ENCODE data around the gene LMX1B. TPM values are rescaled to one million over a fixed set of nuclear protein-coding genes. Genes with fewer than 3 reads are reported as not detected.

LMX1B gene
- total and polyA plus RNA-seq, 2 donors (not counting 1 experiment from before 2014, with no cell fraction given) = not detected

DNA sequence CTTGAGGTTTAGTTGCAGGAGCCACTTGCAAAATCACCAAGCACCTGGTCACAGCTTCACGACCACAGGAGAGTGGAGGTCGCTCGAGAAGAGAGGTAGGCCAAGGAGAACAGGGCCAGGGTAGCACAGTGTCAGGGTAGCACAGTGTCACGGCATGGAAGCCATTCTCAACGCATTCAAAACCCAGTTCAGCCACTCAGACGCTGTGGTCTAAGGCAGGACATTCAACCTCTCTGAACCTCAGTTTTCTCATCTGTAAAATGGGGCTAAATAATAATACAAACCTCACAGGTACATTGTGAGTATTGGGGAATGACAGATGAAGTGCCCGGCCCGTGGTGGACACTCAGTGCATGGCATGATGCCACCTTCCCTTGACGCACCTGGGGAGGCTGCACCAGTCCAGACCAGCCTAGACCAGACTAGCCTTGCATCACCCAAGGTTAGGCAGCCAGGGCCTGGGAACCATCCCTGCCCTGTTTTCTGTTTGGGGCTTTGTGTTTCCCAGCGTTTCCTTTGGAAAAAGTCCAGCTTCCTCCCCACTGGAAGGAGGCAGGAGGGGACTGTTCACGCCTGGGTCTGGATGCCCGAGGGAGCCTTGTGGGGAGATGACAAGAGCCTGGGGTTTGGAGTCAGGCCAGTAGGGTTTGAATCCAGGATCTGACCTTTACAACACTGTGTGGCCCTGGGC, 7.8 kb upstream of the LMX1B start:
- no peak overlapping the region for H3K9ac ChIP-seq (ENCODE audit: insufficient read depth, low read length)
- no peak overlapping the region for H3K4me2 ChIP-seq (ENCODE audit: extremely low read depth, insufficient read depth, low read length)
- H3K27me3 ChIP-seq (ENCODE audit: control insufficient read depth, insufficient read depth, low read length) = peaks cover 25% of the 10 kb centered on the region
- no peak overlapping the region for H3K4me3 ChIP-seq (replicated peaks in 1 of 4; ENCODE audit: control extremely low read depth in 1 of 4, insufficient read depth in 1 of 4, low read depth in 3 of 4, low read length in 4 of 4)
- H2AFZ ChIP-seq (ENCODE audit: low read length) = no peak overlapping the region
- no peaks in the 10 kb centered on the region for H3K9me3 ChIP-seq (ENCODE audit: control insufficient read depth, insufficient read depth, low read depth, low read length)
- no peak for TF ChIP-seq EZH2 (IDR thresholded peaks at IDR 0.05; ENCODE audit: low read length, missing control alignments)
- TF ChIP-seq, protein P1, sequence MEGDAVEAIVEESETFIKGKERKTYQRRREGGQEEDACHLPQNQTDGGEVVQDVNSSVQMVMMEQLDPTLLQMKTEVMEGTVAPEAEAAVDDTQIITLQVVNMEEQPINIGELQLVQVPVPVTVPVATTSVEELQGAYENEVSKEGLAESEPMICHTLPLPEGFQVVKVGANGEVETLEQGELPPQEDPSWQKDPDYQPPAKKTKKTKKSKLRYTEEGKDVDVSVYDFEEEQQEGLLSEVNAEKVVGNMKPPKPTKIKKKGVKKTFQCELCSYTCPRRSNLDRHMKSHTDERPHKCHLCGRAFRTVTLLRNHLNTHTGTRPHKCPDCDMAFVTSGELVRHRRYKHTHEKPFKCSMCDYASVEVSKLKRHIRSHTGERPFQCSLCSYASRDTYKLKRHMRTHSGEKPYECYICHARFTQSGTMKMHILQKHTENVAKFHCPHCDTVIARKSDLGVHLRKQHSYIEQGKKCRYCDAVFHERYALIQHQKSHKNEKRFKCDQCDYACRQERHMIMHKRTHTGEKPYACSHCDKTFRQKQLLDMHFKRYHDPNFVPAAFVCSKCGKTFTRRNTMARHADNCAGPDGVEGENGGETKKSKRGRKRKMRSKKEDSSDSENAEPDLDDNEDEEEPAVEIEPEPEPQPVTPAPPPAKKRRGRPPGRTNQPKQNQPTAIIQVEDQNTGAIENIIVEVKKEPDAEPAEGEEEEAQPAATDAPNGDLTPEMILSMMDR (conservative IDR thresholded peaks at IDR 0.05 in 1 of 2, IDR thresholded peaks at IDR 0.05 in 1 of 2; ENCODE audit: low read depth in 1 of 2, low read length in 2 of 2) = no peak
- no peaks in the 10 kb centered on the region for H3K36me3 ChIP-seq (ENCODE audit: control insufficient read depth, insufficient read depth, low read length)
- no peak overlapping the region for H3K27ac ChIP-seq (ENCODE audit: insufficient read depth, low read length)
- no peaks in the 10 kb centered on the region for H4K20me1 ChIP-seq (ENCODE audit: control insufficient read depth, extremely low read depth, insufficient read depth, low read length)
- no peak for DNase-seq (ENCODE audit: low read depth in 2 of 2)
- no peaks in the 10 kb centered on the region for H3K4me1 ChIP-seq (ENCODE audit: control insufficient read depth, extremely low read depth, insufficient read depth, low read length)
- no peaks in the 10 kb centered on the region for H3K79me2 ChIP-seq (ENCODE audit: control insufficient read depth, insufficient read depth, low read length)

DNA sequence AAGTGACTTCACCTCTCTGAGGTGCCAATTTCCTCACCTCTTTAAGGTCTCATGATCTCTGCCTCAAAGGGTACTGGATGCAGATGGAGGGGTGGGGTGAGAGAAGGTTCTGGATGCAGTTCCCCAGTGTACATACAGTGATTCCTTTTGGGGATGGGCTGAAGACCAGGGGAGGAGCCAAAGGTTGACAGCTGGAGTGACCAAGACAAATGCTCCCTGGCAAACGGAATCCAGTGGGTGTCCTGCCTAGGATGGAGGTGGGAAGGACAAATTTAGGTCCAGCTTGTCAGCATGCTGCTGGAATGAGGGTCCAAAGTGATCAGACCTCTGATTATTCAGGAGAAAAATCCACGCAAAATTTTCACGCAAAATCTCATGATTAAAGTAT, 7.3 kb upstream of the LMX1B start:
- H3K27ac ChIP-seq (ENCODE audit: insufficient read depth, low read length) = no peak overlapping the region
- no peak overlapping the region for H2AFZ ChIP-seq (ENCODE audit: low read length)
- no peak for TF ChIP-seq EZH2 (IDR thresholded peaks at IDR 0.05; ENCODE audit: low read length, missing control alignments)
- TF ChIP-seq, protein P1 (conservative IDR thresholded peaks at IDR 0.05 in 1 of 2, IDR thresholded peaks at IDR 0.05 in 1 of 2; ENCODE audit: low read depth in 1 of 2, low read length in 2 of 2) = no peak
- no peak for DNase-seq (ENCODE audit: low read depth in 2 of 2)
- H3K4me3 ChIP-seq (replicated peaks in 1 of 4; ENCODE audit: control extremely low read depth in 1 of 4, insufficient read depth in 1 of 4, low read depth in 3 of 4, low read length in 4 of 4) = no peak overlapping the region
- H3K9ac ChIP-seq (ENCODE audit: insufficient read depth, low read length) = no peak overlapping the region
- H3K4me1 ChIP-seq (ENCODE audit: control insufficient read depth, extremely low read depth, insufficient read depth, low read length) = no peaks in the 10 kb centered on the region
- no peaks in the 10 kb centered on the region for H3K36me3 ChIP-seq (ENCODE audit: control insufficient read depth, insufficient read depth, low read length)
- H3K4me2 ChIP-seq (ENCODE audit: extremely low read depth, insufficient read depth, low read length) = no peak overlapping the region
- no peaks in the 10 kb centered on the region for H3K79me2 ChIP-seq (ENCODE audit: control insufficient read depth, insufficient read depth, low read length)
- peaks cover 31% of the 10 kb centered on the region for H3K27me3 ChIP-seq (ENCODE audit: control insufficient read depth, insufficient read depth, low read length)
- H4K20me1 ChIP-seq (ENCODE audit: control insufficient read depth, extremely low read depth, insufficient read depth, low read length) = no peaks in the 10 kb centered on the region
- H3K9me3 ChIP-seq (ENCODE audit: control insufficient read depth, insufficient read depth, low read depth, low read length) = no peaks in the 10 kb centered on the region

DNA sequence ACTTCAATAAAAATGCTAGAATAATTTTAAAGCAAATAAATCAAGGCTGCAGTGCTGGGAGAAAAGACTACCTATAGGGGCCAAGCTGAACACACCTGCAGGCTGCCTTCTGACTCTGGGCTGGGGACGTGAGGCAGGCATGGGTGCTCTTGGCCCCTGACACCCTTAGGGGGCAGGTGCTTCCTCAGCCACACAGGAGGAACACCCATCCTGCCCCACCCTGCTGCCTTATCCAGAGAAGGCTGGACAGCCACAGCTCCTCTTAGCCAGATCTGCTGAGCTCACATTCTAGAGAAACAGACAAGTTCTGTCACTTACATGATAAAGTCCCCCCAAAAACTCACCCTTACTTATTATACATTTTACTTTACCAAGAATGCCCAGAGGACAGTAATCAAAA, 6.6 kb upstream of the LMX1B start:
- Histone ChIP-seq H3K4me2 (ENCODE audit: extremely low read depth, insufficient read depth, low read length) (no peak overlapping the region), H3K27ac (ENCODE audit: insufficient read depth, low read length) (no peak overlapping the region), H3K9ac (ENCODE audit: insufficient read depth, low read length) (no peak overlapping the region), H3K79me2 (ENCODE audit: control insufficient read depth, insufficient read depth, low read length) (no peaks in the 10 kb centered on the region), H3K27me3 (ENCODE audit: control insufficient read depth, insufficient read depth, low read length) (peaks cover 37% of the 10 kb centered on the region), H2AFZ (ENCODE audit: low read length) (no peak overlapping the region), H3K36me3 (ENCODE audit: control insufficient read depth, insufficient read depth, low read length) (no peaks in the 10 kb centered on the region), H3K4me3 (replicated peaks in 1 of 4; ENCODE audit: control extremely low read depth in 1 of 4, insufficient read depth in 1 of 4, low read depth in 3 of 4, low read length in 4 of 4) (no peak overlapping the region), H3K4me1 (ENCODE audit: control insufficient read depth, extremely low read depth, insufficient read depth, low read length) (no peaks in the 10 kb centered on the region), H3K9me3 (ENCODE audit: control insufficient read depth, insufficient read depth, low read depth, low read length) (no peaks in the 10 kb centered on the region), H4K20me1 (ENCODE audit: control insufficient read depth, extremely low read depth, insufficient read depth, low read length) (no peaks in the 10 kb centered on the region)
- TF ChIP-seq EZH2 (IDR thresholded peaks at IDR 0.05; ENCODE audit: low read length, missing control alignments) = no peak
- TF ChIP-seq, protein P1 (conservative IDR thresholded peaks at IDR 0.05 in 1 of 2, IDR thresholded peaks at IDR 0.05 in 1 of 2; ENCODE audit: low read depth in 1 of 2, low read length in 2 of 2) = no peak
- no peak for DNase-seq (ENCODE audit: low read depth in 2 of 2)
